Colon (tissue), 2 donors: Measurements from ENCODE around the gene TMEM181.
"Not testable (repeated sequence)": the region's sequence is repeated elsewhere in the genome, so short reads cannot be mapped to it uniquely, and the experiment has no call there.

Experiments used
- FAIRE-seq: peaks from 2 replicates; lab custom pipeline; 2012; peaks lifted over from hg19 to GRCh38; lab: Jason Lieb, UNC
- donor health status: control.
- donor health status: control.

Gene TMEM181

DNA sequence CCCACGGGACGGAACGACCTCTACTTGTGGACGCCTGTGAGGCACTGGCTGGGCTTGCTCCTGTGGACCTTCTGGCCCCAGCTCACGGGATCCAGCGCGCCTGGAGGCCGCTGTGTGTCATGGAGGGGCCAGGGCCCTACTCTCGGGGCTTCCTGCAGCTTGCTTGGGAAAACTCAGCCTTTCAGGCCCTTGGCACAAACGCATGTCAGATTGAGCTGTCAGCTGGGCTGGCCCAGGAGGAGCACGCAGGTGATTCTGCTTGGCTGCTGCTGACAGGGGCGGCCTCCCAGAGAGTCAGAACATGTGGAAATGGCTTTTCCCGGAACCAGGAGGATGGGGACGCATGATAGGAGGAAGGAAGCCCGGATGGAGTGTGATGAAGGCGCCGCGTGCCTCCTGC, 39.7 kb downstream of the TMEM181 start:
- no peak for FAIRE-seq

DNA sequence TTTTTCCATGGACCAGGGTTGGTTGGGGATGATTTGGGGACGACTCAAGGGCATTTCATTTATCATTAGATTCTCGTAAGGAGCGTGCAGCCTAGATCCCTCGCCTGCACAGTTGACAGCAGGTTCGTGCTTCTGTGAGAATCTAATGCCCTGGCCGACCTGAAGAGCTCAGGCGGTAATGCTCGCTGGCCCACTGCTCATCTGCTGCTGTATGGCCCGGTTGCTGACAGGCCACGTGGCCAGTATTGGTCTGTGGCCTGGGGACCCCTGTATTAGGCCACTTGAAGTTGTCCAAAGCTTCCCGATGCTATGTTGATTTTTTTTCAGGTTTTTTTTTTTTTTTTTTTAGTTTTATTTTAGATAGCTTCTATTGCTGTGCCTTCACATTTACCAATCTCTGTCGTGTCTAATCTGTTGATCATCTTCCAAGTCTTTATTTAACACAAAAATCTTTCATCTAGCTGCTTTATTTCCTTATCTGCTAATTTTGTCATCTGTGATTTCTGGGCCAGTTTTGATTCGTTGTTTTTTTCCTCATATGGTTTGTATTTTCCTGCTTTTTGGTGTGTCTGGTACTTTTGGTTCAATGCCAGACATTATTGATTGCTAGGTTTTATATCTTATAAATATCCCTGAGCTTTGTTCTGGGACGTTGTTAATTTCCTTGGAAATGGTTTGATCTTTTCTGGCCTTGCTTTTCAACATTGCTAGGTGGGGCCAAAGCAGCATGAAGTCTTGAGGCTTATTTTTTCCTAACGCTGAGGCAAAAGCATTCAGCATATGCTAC, 43.6 kb downstream of the TMEM181 start:
- FAIRE-seq, result no peak

DNA sequence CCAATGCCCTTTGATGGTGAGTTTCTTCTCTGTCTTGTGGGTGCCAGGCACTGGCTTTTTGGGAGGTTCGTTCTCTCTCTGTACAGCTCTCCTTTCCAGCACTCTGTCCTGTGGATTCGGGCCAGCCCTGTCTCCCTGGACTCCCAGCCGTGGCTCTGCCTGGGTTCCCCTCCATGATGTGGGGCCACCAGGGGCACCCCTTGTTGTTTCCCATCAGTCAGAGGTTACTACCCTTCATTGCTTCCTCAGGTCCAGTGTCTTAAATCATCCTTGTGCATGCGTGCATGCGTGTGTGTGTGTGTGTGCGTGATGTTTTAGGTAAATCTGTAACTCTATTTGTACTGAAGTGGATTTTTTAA, 44.1 kb downstream of the TMEM181 start:
- FAIRE-seq, result no peak

DNA sequence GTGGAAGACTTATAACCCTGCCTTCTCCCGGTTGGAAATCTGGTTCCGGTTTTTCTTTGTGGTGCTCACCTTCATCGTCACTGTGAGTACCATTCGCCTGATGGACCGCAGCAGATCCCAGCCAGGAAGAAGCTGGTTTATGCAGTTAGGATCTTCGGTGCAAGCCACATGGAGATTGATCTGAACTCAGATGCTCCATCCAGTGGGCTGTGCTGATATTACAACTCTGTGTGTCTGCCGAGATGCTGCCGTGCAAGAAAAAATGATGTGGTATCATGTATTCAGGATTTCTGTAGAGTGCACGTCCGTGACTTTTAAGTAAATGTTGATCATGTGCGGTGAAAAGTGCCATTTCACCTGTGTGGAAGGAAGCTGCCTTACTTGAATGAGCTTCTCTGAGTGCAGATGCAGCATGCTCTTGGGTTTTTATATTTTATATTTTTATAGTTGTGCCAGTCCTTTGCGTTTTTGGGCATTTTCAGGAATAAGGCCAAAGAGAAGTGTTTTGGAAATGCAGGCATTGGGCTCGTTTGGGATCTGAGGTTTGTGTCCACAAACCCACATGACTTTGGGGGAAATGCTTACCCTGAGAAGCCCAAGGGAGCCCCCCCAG, 45.5 kb downstream of the TMEM181 start:
- FAIRE-seq, result no peak

DNA sequence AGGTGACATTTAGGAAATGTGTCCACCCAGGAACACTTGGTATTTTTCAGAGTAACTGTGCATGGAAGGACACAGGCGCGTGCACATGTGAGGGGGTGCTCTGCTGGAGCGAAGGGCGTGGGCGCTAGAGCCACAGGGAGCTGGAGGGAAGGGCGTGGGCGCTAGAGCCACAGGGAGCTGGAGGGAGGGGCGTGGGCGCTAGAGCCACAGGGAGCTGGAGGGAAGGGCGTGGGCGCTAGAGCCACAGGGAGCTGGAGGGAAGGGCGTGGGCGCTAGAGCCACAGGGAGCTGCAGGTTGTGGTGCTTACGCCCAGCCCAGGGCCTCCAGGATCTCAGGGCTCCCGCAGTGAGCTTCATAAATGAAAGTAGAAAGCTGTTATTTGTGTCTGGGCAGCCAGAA, 46.1 kb downstream of the TMEM181 start:
- not testable (repeated sequence) for FAIRE-seq

DNA sequence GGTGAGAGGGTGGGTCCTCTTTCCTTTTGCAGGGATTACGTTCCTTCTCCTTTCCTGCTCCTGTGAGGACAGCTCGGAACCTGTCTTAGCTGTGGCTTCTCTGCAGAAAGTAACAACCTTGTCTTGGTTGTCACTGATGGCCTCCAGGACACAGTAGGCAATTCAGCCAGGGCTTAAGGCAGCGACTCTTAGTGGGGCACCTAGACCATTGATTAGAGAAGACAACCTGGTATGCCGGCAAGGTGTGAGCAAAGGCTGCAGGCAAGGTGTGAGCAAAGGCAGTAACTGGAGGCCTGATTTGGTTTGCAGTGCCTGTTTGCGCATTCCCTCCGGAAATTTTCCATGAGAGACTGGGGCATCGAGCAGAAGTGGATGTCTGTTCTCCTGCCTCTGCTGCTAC, 47.0 kb downstream of the TMEM181 start:
- FAIRE-seq, result no peak

DNA sequence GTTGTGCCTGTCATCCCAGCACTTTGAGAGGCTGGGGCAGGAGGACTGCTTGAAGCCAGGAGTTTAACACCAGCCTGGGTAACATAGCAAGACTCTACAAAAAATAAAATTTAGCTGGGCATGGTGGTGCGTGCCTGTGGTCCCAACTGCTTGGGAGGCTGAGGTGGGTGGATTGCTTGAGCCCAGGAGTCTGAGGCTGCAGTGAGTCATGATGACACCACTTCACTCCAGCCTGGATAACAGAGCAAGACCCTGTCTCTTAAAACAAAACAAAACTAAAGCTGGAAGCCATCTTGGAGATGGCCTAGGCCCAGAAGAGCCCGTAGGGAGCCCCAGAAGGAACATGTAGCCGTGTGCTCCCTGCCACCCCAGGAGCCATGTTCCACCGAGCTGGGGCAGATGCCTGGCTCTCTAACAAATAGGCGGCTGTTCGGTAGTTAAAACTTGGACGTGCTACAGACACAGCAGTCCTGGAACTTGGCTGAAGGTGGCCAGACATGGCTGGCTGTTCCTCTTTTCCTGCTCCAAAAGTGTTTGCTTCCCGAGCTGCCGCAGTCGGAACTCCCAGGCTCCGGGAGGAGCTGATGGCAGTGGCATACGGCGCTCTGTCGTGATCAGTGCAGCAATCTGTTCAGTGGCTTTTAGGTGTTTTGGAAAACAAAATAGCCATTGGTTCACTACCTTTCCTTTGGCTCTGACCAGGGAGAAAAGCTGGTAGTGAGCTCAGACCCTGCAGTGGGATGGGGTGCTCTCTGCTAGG, 47.7 kb downstream of the TMEM181 start:
- FAIRE-seq, result no peak

DNA sequence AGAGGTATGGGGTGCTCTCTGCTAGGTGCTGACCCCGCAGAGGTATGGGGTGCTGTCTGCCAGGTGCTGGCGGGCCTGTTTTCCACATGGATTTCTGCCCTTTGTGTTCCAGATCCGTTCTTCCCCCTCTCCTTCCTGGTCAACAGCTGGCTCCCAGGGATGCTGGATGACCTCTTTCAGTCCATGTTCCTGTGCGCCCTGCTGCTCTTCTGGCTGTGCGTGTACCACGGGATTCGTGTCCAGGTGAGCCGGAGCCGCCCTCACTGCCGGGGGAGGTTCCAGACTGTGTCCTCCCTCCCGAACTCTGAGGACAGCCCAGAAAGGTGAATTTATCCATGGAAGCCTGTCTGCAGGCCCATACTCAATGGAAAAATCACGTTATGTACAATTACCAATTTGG, 48.3 kb downstream of the TMEM181 start:
- FAIRE-seq, result no peak

DNA sequence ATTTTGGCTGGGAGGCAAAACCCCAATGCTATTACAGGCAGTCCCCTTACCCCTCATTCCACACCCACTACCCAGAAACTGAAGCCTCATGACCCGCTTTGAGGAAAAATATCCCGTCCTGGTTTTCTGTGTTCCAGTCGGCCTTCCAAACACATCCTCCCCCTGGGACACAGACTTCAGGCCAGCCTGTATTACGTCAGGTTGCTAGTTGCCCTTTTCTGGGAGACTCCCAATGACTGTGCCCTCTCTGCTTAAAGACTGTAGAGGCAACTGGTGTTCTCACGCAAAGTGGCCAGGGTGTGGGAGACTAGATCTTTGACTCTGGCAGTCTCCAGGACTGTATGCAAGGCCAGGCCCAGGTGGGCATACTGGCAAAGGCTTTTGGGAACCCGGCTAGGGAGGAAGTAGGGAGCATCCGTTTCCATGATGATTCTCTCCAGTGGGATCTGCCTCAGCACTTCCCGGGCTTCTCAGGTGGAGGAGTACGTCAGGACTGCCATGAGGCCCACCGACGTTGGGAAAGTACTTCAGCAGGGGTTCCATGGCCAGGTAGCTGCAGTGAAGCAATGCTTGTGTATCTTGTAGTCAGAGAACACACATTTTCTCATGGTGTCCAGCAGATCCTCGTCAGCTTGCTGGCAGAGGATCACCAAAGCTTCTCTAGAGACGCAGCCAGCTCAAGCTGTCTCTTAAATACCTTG, 49.7 kb downstream of the TMEM181 start:
- no peak for FAIRE-seq

DNA sequence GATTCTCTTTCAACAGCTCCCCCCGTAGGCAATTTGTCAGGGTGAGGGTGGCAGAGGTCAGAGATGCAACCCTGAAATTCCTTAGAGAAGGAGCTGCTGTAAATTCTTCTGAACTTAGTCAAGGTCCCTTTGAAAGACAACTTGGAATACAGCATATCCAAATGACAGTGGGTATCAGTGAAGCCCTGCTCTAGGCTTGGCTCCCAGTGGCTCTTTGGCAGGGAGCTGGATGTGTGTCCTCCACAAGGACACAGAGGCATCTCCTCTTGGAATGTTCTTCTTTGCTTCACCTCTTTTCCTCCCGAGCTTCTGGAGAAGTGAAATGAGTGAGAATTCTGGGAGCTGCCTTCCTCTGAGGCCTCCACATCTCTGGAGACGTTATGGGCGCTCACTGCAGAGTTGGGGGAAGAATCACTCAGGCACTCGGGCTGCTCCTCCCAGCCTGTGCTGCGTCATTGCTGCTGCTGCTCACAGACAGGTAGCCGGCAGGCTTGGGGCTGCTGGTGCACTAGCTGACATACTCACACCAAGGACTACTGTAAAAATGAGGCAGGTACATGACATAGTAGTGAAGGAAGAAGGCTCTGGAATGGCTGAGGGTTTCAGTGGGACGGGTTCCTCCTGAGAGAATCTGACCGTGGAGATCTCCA, 50.6 kb downstream of the TMEM181 start:
- FAIRE-seq, result no peak

DNA sequence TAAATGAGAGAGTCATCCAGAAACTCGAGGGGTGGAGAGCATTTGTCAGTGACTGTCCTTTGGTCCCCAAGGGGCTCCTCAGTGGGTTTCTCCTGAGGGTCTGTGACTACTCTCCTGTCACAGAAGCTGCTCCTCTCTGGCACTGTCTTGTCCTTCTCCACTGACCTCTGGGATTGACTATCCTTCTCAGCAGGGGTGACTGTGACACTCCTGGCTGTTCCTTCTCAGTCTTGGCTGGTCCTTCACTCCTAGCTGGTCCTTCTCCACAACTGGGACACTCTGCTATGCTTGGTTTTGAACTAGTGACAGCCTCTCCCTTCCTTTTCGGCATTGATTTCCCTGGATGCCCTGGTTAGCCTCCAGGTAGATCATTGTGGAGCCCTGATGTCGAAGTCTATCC, 51.1 kb downstream of the TMEM181 start:
- FAIRE-seq, result no peak

DNA sequence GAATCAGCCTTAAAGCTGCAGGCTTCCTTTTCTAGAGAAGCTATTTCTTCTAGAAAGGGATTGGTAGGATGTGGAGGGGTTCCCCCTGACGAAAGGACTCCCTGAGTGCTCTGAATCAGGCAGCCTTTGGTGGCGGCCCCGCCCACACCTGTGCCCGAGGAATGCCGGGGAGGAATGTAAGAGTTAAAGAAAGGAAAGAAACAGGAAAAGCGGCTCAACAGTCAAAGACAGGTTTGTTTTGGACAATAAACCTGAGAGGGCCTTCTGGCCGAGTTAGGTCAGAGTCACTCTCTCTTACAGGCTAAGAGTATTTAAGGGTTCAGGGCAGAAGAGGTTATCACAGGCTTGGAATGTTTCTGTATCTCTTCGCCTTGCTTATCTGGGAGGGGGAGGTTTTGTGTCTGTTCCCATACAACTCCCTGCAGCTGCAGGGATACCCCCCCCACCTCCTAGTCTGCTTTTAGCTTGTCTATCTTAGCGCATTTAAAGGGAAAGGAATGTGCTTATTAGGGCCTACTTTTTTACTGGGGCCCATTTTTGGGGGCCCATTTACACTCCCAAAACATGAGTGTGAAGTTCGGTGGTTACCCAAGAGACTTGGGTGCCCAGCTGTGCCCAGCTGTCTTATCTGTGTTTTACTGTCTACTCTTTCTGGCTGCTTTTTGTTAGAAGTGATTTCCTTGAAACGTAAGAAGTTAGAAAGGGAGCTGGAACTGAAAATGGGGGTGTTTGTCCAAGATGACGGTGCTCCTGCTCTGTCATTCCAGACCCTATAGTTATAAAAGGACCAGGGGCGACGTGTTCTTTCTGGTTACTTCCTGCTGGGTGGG, 51.9 kb downstream of the TMEM181 start:
- FAIRE-seq, result no peak

DNA sequence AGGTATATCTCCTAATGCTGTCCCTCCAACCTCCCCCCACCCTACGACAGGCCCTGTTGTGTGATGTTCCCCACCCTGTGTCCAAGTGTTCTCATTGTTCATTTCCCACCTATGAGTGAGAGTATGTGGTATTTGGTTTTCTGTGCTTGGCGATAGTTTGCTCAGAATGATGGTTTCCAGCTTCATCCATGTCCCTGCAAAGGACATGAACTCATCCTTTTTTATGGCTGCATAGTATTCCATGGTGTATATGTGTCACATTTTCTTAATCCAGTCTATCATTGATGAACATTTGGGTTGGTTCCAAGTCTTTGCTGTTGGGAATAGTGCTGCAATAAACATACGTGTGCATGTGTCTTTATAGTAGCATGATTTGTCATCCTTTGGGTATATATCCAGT, 54.7 kb downstream of the TMEM181 start:
- not testable (repeated sequence) for FAIRE-seq

DNA sequence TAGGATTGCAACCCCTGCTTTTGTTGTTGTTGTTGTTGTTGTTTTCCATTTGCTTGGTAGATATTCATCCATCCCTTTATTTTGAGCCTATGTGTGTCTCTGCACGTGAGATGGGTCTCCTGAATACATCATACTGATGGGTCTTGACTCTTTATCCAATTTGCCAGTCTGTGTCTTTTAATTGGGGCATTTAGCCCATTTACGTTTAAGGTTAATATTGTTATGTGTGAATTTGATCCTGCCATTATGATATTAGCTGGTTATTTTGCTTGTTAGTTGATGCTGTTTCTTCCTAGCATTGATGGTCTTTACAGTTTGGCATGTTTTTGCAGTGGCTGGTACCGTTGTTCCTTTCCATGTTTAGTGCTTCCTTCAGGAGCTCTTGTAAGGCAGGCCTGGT, 58.4 kb downstream of the TMEM181 start:
- not testable (repeated sequence) for FAIRE-seq

DNA sequence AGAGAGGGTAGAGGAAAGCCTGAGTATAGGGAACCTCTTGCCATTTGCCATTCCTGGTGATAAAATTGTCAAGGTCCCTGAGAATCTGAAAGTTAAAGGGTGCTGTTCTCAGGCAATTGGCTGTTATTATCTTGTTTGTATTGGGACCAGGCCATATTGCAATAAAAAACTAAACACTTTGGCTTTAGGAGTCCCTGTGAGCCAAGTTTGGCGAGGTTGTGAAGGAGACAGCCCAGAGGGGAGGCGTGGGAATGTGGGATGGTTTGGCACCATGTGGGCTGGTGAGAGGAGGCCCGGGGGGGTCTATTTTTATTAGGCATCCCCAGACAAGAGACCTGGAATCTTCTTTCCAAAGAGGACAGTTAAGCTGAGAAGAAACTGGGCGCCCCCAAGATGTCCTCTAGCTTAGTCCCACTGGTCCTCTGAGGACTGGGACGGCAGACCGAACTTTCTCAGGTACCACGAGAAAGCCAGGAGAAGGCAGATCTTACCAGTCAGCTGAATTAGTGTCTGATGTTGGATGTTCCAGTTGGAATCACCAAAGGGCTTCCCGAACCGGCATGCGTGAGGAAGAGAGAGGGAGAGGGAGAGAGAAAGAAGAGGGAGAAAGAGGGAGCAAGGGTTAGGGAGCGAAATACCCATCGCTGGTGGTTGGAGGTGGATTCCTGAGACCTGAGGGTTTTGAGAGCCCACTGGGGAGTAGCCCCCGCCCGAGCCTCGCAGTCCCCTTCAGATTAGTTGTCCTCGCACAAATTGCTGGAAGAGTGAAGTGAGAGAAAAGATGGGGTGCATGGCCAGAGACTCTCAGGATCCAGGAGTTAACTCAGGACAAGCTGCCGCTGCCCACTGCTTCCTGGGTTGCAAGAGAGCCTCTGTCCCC, 60.3 kb downstream of the TMEM181 start:
- no peak for FAIRE-seq

DNA sequence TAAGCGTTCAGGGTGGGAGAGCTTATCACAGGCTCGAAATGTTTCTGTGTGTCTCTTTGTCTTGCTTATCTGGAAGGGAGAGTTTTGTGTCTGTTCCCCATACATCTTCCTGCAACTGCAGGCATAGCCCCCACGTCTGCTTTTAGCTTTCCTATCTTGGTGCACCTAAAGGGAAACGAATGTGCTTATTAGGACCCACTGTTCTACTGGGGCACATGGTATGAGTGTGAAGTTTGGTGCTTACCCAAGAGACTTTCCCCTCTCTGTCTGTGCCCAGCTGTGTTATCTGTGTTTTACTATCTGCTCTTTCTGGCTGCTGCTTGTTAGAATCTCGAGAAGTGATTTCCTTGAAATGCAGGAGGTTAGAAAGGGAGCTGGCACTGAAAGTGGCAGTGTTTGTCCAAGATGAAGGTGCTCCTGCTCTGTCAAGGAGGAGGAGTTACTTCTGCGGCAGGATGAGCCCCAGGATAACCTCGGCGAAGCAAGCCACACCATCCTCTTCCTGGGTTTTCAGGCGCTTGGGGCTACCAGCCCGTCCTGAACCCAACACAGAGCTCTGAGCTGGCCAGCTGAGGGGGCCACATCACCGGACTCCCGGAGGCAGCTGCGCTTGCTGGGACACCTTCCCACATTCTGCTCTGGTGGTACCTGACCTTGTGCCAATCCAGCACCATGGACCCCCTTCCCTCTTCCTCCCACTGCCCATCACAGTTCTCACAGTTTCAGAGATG, 61.2 kb downstream of the TMEM181 start:
- no peak for FAIRE-seq

DNA sequence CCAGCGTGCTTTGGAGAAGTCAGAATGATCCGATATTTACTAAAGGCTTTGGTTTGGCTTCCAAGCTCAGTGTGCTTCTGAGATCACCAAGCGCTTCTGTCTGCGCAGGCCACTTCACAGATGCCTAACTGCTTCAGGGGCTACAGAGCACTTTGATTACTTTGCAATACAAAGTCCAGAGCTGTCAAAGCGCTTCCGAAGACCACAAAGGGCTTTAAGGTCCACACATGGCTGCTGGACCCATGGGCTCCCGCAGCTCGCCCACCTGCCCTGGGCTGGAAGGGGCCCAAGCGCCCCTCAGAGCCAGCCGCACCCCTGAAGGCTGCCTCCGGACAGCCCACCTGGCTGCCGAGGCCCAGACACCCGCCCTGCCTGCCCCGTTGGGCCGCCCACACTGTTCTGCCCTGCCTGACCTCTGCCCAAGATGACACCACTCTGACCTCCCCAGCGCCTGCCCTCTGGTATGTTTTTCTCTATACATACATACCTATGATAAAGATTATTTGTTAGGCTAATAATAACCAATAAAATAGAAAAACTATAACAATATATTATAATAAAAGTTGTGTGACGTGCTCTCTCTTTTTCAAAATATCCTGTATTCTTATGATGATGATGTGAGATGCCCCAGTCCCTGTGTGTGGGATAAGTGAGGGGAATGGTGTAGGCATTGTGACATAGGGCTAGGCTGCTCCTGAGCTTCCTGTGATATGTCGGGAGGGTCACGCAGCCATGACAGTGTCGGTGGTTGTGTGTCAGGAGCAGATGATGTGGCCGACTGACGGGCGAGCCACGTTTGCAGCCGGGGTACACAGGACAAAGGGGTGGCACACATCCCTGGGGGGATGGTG, 62.0 kb downstream of the TMEM181 start:
- no peak for FAIRE-seq

DNA sequence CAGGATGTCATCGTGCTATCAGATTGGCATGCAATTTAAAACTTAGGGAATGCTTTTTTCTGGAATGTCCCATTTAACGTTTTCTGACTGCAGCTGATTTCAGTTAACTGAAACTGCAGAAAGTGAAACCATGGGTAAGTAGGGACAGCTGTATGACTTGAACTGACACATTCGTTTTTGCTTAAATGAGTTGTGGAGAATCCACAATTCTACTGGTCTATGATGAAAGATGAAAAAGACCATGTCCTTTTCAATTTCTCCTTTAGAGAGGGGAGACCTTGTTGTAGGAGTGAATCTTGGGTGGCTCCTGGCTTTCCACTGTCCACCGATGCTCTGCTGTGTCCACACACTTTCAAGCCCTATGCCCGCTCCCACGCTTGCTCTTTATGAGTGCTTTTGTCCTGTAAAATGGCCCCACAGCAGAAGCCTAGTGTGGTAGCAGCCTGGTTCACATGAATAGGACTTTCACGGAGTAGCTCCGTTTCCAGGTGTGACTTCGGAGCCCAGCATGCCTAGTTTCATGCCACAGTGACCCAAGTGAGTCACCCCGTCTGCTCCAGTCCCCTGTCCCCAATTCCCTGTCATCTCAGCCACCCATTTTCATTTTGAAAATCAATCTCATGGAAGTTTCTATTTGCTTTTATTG, 62.8 kb downstream of the TMEM181 start:
- no peak for FAIRE-seq
